GM12874 (cell line): ENCODE data around the gene ABCA13.

Experiments
- CTCF ChIP-seq: IDR thresholded peaks from 2 replicates; pipeline ENCODE4 v1.5.1; 2011; ENCODE audit warnings: low read depth, mild to moderate bottlenecking, control low read depth, low read length, moderate library complexity; ENCODE audit not compliant: insufficient read depth

Gene ABCA13

GRCh38 chr7:48380921-48381320 lies 209.7 kb downstream of the ABCA13 start:
- TF ChIP-seq CTCF, result no peak

GRCh38 chr7:48381571-48381970 lies 210.3 kb downstream of the ABCA13 start:
- TF ChIP-seq CTCF, result no peak

GRCh38 chr7:48384180-48384752 lies 213.0 kb downstream of the ABCA13 start:
- TF ChIP-seq CTCF, result no peak

GRCh38 chr7:48387932-48388331 lies 216.7 kb downstream of the ABCA13 start:
- TF ChIP-seq CTCF, result no peak

- no peak for TF ChIP-seq CTCF
Observed at GRCh38 chr7:48388911-48389310, 217.7 kb downstream of the ABCA13 start.

GRCh38 chr7:48389977-48390376 lies 218.7 kb downstream of the ABCA13 start:
- TF ChIP-seq CTCF, result no peak

GRCh38 chr7:48390388-48391327 lies 219.4 kb downstream of the ABCA13 start:
- TF ChIP-seq CTCF, result no peak
